Measurements from ENCODE around the gene DYRK1A.

The DYRK1A gene

GRCh38 chr21:37558676-37559211 lies 192.2 kb downstream of the DYRK1A start:
- H3K9me3 ChIP-seq (ENCODE audit: low read depth, low read length) = no peaks in the 10 kb centered on the region
- DNase-seq (ENCODE audit: low read depth, low spot score) = no peak
- H3K4me3 ChIP-seq = no peak overlapping the region
- no peak overlapping the region for H3K9ac ChIP-seq (ENCODE audit: insufficient read length)
- H3K27ac ChIP-seq = no peak overlapping the region
- H3K36me3 ChIP-seq (ENCODE audit: insufficient read depth, low read length) = no peaks in the 10 kb centered on the region
- no peak for TF ChIP-seq POLR2AphosphoS5 (IDR thresholded peaks at IDR 0.05; ENCODE audit: borderline replicate concordance, low read depth, low read length)

GRCh38 chr21:37560385-37560784 lies 193.8 kb downstream of the DYRK1A start:
- Histone ChIP-seq H3K4me3 (no peak overlapping the region), H3K27ac (no peak overlapping the region), H3K36me3 (ENCODE audit: insufficient read depth, low read length) (no peaks in the 10 kb centered on the region), H3K9ac (ENCODE audit: insufficient read length) (no peak overlapping the region), H3K9me3 (ENCODE audit: low read depth, low read length) (no peaks in the 10 kb centered on the region)
- TF ChIP-seq FOXP2 (optimal IDR thresholded peaks at IDR 0.05; ENCODE audit: control extremely low read depth, extremely low read length, insufficient read depth) (no peak), POLR2AphosphoS5 (IDR thresholded peaks at IDR 0.05; ENCODE audit: borderline replicate concordance, low read depth, low read length) (no peak), EZH2 (IDR thresholded peaks at IDR 0.05) (no peak)
- DNase-seq (ENCODE audit: low read depth, low spot score) = no peak

- Histone ChIP-seq H3K27ac (no peak overlapping the region), H3K9me3 (ENCODE audit: low read depth, low read length) (no peaks in the 10 kb centered on the region), H3K36me3 (ENCODE audit: insufficient read depth, low read length) (no peaks in the 10 kb centered on the region), H3K4me3 (no peak overlapping the region), H3K9ac (ENCODE audit: insufficient read length) (no peak overlapping the region)
- no peak for TF ChIP-seq EZH2 (IDR thresholded peaks at IDR 0.05)
- TF ChIP-seq POLR2AphosphoS5 (IDR thresholded peaks at IDR 0.05; ENCODE audit: borderline replicate concordance, low read depth, low read length) = no peak
- TF ChIP-seq FOXP2 (optimal IDR thresholded peaks at IDR 0.05; ENCODE audit: control extremely low read depth, extremely low read length, insufficient read depth) = no peak
- no peak for DNase-seq (ENCODE audit: low read depth, low spot score)
Observed at GRCh38 chr21:37561506-37561905, 194.9 kb downstream of the DYRK1A start.

DNA sequence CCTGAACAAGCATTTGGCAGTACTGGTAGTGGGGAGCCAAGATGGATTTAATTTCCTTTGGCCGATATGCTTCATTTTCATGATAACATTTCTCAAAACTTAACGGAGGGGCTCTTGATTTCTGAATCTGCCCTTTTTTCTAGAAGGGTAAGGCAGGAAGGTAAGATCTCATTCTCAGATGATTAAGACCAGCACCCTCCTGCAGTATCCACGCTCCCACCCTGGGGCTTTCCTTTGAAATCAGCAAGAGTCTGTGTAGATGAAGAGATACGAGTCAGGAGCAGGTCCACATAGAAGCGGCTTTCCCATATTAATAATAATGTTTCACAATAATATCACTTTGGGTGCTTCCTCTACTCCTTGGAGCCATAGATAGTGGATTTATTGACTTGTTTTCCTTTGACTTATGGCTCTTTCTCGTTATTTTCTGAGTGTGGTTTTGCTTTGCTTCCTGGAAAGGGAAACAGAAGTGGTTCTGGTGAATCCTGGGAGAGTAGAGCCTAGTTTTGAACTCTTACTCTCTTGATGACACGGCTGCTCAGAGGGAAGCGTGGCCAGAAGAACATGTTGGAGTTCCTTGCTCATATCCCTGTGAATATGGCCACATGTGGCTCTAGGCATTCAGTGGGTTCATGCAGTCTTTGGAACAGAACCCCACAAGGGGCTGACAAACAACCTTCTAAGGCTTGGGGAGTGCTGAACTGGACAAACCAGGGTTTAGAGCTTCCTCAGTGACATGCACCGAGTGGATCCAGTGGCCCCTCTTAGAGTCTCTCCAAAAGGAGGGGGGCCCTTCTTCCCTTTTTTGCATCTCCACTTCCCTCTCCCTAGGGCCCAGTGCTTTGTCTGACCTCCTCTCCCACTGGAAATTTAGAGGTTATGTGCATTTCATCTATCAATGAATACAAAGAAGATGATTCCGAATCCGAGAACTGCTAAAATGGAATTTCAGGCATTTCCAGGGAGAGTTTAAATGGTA lies 195.7 kb downstream of the DYRK1A start:
- Histone ChIP-seq H3K27ac (no peak overlapping the region), H3K9me3 (ENCODE audit: low read depth, low read length) (no peaks in the 10 kb centered on the region), H3K4me3 (no peak overlapping the region), H3K36me3 (ENCODE audit: insufficient read depth, low read length) (no peaks in the 10 kb centered on the region), H3K9ac (ENCODE audit: insufficient read length) (no peak overlapping the region)
- DNase-seq (ENCODE audit: low read depth, low spot score) = no peak
- TF ChIP-seq FOXP2 (optimal IDR thresholded peaks at IDR 0.05; ENCODE audit: control extremely low read depth, extremely low read length, insufficient read depth) = no peak
- TF ChIP-seq EZH2 (IDR thresholded peaks at IDR 0.05) = no peak
- no peak for TF ChIP-seq POLR2AphosphoS5 (IDR thresholded peaks at IDR 0.05; ENCODE audit: borderline replicate concordance, low read depth, low read length)

- H3K4me3 ChIP-seq = peak overlapping the region; percentile 85
- TF ChIP-seq EZH2 (IDR thresholded peaks at IDR 0.05) = no peak
- TF ChIP-seq FOXP2 (optimal IDR thresholded peaks at IDR 0.05; ENCODE audit: control extremely low read depth, extremely low read length, insufficient read depth) = no peak
- TF ChIP-seq POLR2AphosphoS5 (IDR thresholded peaks at IDR 0.05; ENCODE audit: borderline replicate concordance, low read depth, low read length) = no peak
Observed at GRCh38 chr21:37562920-37563640, 196.5 kb downstream of the DYRK1A start.

GRCh38 chr21:37563641-37564340 lies 197.2 kb downstream of the DYRK1A start:
- peak overlapping the region; percentile 84 for H3K9ac ChIP-seq (ENCODE audit: insufficient read length)
- TF ChIP-seq EZH2 (IDR thresholded peaks at IDR 0.05) (no peak), POLR2AphosphoS5 (IDR thresholded peaks at IDR 0.05; ENCODE audit: borderline replicate concordance, low read depth, low read length) (peak; percentile 88)
- peak; percentile 24 for DNase-seq (ENCODE audit: low read depth, low spot score)
- no peaks in the 10 kb centered on the region for H3K36me3 ChIP-seq (ENCODE audit: insufficient read depth, low read length)
- peak overlapping the region; percentile 85 for H3K4me3 ChIP-seq
- no peaks in the 10 kb centered on the region for H3K9me3 ChIP-seq (ENCODE audit: low read depth, low read length)
- H3K27ac ChIP-seq = no peak overlapping the region

More at GRCh38 chr21:37562920-37563640, 196.5 kb downstream of the DYRK1A start:
- peak overlapping the region; percentile 84 for H3K9ac ChIP-seq (ENCODE audit: insufficient read length)
- H3K27ac ChIP-seq = no peak overlapping the region
- H3K9me3 ChIP-seq (ENCODE audit: low read depth, low read length) = no peaks in the 10 kb centered on the region
- no peak for DNase-seq (ENCODE audit: low read depth, low spot score)
- H3K36me3 ChIP-seq (ENCODE audit: insufficient read depth, low read length) = no peaks in the 10 kb centered on the region

GRCh38 chr21:37564341-37564923 lies 197.9 kb downstream of the DYRK1A start:
- DNase-seq (ENCODE audit: low read depth, low spot score) = no peak
- H3K9me3 ChIP-seq (ENCODE audit: low read depth, low read length) = no peaks in the 10 kb centered on the region
- TF ChIP-seq POLR2AphosphoS5 (IDR thresholded peaks at IDR 0.05; ENCODE audit: borderline replicate concordance, low read depth, low read length) = no peak
- TF ChIP-seq FOXP2 (optimal IDR thresholded peaks at IDR 0.05; ENCODE audit: control extremely low read depth, extremely low read length, insufficient read depth) = no peak
- no peak for TF ChIP-seq EZH2 (IDR thresholded peaks at IDR 0.05)
- H3K27ac ChIP-seq = no peak overlapping the region
- H3K36me3 ChIP-seq (ENCODE audit: insufficient read depth, low read length) = no peaks in the 10 kb centered on the region
- peak overlapping the region; percentile 85 for H3K4me3 ChIP-seq
- H3K9ac ChIP-seq (ENCODE audit: insufficient read length) = no peak overlapping the region
